Lower leg skin (tissue), 3 donors: ENCODE results near the gene ZBTB16.

ENCODE experiments used
- CTCF ChIP-seq, 3 donors: fragments of 450-650 bp; IDR thresholded peaks; one replicate each; pipeline ENCODE4 v1.5.1; 2016; ENCODE audit warnings: antibody characterized with exemption in 3 of 3, mild to moderate bottlenecking in 3 of 3, moderate library complexity in 2 of 3
- POLR2A ChIP-seq, 2 donors: fragments of 450-650 bp; IDR thresholded peaks; one replicate each; pipeline ENCODE4 v1.6.1; 2016 to 2017; ENCODE audit warnings: antibody characterized with exemption in 2 of 2, mild to moderate bottlenecking in 1 of 2, moderate library complexity in 1 of 2

GRCh38 chr11:114291842-114292680 is 232.6 kb downstream of the ZBTB16 start:
- TF ChIP-seq CTCF (IDR thresholded peaks at IDR 0.05) (no peak), POLR2A (IDR thresholded peaks at IDR 0.05) (no peak)
